Embryonic facial prominence (tissue), 1 donor: Measurements from ENCODE around the gene DNAH10.

Experiments
- DNase-seq: peaks from one replicate; pipeline ENCODE4 v3.0.0-alpha.2; 2016; ENCODE audit errors: extremely low spot score

Gene DNAH10

GRCh38 chr12:123845881-123846280 lies 83.8 kb downstream of the DNAH10 start:
- DNase-seq, result no peak

GRCh38 chr12:123846340-123846739 lies 84.2 kb downstream of the DNAH10 start:
- no peak for DNase-seq

- DNase-seq, result no peak
These were observed 84.9 kb downstream of the DNAH10 start for GRCh38 chr12:123847019-123847418.

- no peak for DNase-seq
These were observed 85.8 kb downstream of the DNAH10 start for GRCh38 chr12:123847876-123848275.

- DNase-seq, result no peak
These were observed 87.4 kb downstream of the DNAH10 start for GRCh38 chr12:123849517-123849916.

- DNase-seq, result no peak
These were observed 88.4 kb downstream of the DNAH10 start for GRCh38 chr12:123850246-123851134.

- no peak for DNase-seq
These were observed 91.4 kb downstream of the DNAH10 start for GRCh38 chr12:123853396-123854070.

GRCh38 chr12:123854232-123854631 lies 92.1 kb downstream of the DNAH10 start:
- DNase-seq, result no peak

GRCh38 chr12:123854918-123855317 lies 92.8 kb downstream of the DNAH10 start:
- DNase-seq, result no peak

GRCh38 chr12:123856681-123857080 lies 94.6 kb downstream of the DNAH10 start:
- DNase-seq, result no peak

GRCh38 chr12:123858176-123858575 lies 96.1 kb downstream of the DNAH10 start:
- no peak for DNase-seq

GRCh38 chr12:123859035-123859434 lies 96.9 kb downstream of the DNAH10 start:
- DNase-seq, result no peak

GRCh38 chr12:123860377-123860776 lies 98.3 kb downstream of the DNAH10 start:
- DNase-seq, result no peak

GRCh38 chr12:123861392-123861791 lies 99.3 kb downstream of the DNAH10 start:
- no peak for DNase-seq

GRCh38 chr12:123867141-123867540 lies 105.0 kb downstream of the DNAH10 start:
- no peak for DNase-seq

- no peak for DNase-seq
These were observed 106.7 kb downstream of the DNAH10 start for GRCh38 chr12:123868791-123869190.

- no peak for DNase-seq
These were observed 111.7 kb downstream of the DNAH10 start for GRCh38 chr12:123873793-123874192.

- DNase-seq, result no peak
These were observed 115.9 kb downstream of the DNAH10 start for GRCh38 chr12:123877968-123878367.

GRCh38 chr12:123879101-123879500 lies 117.0 kb downstream of the DNAH10 start:
- DNase-seq, result no peak

GRCh38 chr12:123879691-123880090 lies 117.6 kb downstream of the DNAH10 start:
- no peak for DNase-seq

- DNase-seq, result no peak
These were observed 120.1 kb downstream of the DNAH10 start for GRCh38 chr12:123882161-123882705.

- DNase-seq, result no peak
These were observed 124.2 kb downstream of the DNAH10 start for GRCh38 chr12:123886258-123886657.
